C4-2B (cell line): ENCODE results near the gene NBPF6.
"Not testable (repeated sequence)": the region's sequence is repeated elsewhere in the genome, so short reads cannot be mapped to it uniquely, and the experiment has no call there.

Source experiments
- H3K27ac ChIP-seq: fragments of 450-650 bp; 2 replicates; pipeline ENCODE4 v1.5.1; 2017
- ZFX ChIP-seq: fragments of 450-650 bp; IDR thresholded peaks from 2 replicates; pipeline ENCODE4 v1.6.1; 2017
- TF ChIP-seq, protein P1 (sequence below): fragments of 450-650 bp; conservative IDR thresholded peaks from 2 replicates; pipeline ENCODE4 v1.5.1; 2017; ENCODE audit warnings: mild to moderate bottlenecking

NBPF6 gene

DNA sequence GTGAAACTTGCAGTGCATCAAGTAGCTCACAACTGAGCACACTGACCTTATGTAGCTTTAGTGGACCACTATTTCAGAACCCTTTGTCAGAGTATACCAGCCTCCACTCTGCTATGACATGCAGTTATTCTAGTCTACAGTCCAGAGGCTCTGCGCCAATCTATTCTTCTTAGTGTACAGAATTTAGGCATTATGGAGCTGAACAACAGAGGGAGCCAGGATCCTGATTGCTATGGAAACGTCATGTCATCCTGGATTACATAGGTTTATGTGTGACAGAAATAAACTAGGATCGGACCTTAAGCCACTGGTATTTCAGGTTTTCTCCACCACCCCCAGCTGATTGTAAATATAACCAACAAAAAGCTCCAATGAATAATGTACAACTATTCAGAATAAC lies 61.6 kb downstream of the NBPF6 start:
- TF ChIP-seq, protein P1, sequence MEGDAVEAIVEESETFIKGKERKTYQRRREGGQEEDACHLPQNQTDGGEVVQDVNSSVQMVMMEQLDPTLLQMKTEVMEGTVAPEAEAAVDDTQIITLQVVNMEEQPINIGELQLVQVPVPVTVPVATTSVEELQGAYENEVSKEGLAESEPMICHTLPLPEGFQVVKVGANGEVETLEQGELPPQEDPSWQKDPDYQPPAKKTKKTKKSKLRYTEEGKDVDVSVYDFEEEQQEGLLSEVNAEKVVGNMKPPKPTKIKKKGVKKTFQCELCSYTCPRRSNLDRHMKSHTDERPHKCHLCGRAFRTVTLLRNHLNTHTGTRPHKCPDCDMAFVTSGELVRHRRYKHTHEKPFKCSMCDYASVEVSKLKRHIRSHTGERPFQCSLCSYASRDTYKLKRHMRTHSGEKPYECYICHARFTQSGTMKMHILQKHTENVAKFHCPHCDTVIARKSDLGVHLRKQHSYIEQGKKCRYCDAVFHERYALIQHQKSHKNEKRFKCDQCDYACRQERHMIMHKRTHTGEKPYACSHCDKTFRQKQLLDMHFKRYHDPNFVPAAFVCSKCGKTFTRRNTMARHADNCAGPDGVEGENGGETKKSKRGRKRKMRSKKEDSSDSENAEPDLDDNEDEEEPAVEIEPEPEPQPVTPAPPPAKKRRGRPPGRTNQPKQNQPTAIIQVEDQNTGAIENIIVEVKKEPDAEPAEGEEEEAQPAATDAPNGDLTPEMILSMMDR: no peak
- TF ChIP-seq ZFX: no peak
- H3K27ac ChIP-seq: no peak overlapping the region

DNA sequence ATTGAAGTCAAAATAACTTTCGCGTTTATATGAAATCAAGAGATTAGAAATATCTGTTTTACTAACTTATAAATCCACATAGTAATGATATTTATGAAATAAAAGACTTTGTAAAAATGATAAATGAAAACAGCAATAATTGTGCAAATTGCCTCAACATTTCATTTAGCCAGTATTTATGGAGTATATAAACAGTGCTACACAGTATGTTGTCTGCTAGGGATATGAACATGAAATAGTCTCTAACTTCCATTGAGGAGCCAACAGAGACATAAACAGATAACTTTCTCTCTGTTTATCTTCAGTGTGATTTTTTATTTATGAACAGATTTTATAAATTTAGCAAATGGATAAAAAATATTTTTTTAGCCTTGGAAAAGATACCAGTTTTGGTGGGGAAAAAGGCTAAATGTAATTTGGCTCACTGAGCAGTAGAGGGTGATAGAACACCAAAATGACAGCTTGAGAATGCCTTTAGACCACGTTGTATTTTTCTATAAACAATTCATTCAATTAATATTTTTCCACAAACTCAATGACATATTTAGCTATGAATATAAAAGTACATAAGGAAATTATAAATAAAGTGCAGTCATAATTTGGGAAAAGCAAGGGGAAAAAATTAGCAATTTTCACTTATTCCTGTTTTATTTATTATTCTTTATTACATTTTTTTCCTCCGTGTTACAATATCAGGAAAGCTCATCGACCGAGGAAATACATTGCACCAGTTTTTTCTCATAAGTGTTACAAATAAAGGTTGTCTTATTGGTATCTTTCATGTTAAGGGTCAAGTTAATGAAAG lies 62.3 kb downstream of the NBPF6 start:
- no peak overlapping the region for H3K27ac ChIP-seq
- TF ChIP-seq, protein P1: peak; percentile 91
- no peak for TF ChIP-seq ZFX

DNA sequence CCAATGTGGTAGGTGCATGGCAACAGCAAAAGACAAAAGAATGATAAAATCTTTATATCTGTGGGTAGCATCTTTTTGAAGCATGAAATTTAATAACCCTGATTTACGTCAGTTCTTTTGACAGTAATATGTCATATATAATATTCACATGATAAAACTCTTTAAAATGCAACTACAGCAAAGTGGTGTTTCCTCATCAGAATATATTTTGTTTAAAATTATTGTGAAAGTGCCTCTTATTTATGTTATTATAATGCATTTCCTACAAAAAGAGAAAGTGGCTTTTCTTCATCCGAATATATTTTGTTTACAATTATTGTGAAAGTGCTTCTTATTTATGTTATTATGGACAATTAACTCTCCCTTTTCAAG lies 62.9 kb downstream of the NBPF6 start:
- no peak for TF ChIP-seq ZFX
- TF ChIP-seq, protein P1: no peak
- H3K27ac ChIP-seq: no peak overlapping the region

DNA sequence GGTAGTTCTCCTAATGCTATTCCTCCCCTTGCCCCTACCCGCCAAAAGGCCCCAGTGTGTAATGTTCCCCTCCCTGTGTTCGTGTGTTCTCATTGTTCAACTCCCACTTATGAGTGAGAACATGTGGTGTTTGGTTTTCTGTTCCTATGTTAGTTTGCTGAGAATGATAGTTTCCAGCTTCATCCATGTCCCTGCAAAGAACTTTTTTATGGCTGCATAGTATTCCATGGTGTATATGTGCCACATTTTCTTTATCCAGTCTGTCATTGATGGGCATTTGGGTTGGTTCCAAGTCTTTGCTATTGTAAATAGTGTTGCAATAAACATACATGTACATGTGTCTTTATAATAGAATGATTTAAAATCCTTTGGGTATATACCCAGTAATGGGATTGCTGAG lies 63.8 kb downstream of the NBPF6 start:
- H3K27ac ChIP-seq: not testable (repeated sequence)

DNA sequence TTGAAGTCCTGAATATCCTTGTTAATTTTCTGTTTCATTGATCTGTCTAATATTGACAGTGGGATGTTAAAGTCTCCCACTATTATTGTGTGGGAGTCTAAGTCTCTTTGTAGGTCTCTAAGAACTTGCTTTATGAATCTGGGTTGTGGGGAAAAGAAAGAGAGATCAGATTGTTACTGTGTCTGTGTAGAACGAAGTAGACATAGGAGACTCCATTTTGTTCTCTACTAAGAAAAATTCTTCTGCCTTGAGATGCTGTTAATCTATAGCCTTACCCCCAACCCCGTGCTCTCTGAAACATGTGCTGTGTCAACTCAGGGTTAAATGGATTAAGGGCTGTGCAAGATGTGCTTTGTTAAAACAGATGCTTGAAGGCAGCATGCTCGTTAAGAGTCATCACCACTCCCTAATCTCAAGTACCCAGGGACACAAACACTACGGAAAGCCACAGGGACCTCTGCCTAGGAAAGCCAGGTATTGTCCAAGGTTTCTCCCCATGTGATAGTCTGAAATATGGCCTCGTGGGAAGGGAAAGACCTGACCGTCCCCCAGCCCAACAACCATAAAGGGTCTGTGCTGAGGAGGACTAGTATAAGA lies 67.3 kb downstream of the NBPF6 start:
- H3K27ac ChIP-seq: not testable (repeated sequence)
